H1 (cell line): Measurements from ENCODE around the gene RPL7A. TPM values are rescaled to one million over a fixed set of nuclear protein-coding genes. Genes with fewer than 3 reads are reported as not detected.

Experiments
- CTCF ChIA-PET: fragments of 300-600 bp; sonication (Branson Sonifier 250); formaldehyde crosslinking; loops from one replicate; lab custom pipeline; 2021; ENCODE audit not compliant: partially characterized antibody; lab: Charles Lee
- POLR2A ChIA-PET: fragments of 300-600 bp; sonication (Branson Sonifier 250); formaldehyde crosslinking; loops from one replicate; lab custom pipeline; 2021; ENCODE audit warnings: inconsistent platforms; ENCODE audit not compliant: partially characterized antibody; lab: Charles Lee
- DNase-seq, 2 experiments: peaks; one replicate each; pipeline versions ENCODE4 v3.0.0 to v3.0.0-alpha.2; 2010 to 2022; ENCODE audit warnings: low spot score in 2 of 2, low read depth in 1 of 2, mixed read lengths in 1 of 2
- FAIRE-seq: peaks from 2 replicates; lab custom pipeline; 2011; peaks lifted over from hg19 to GRCh38; lab: Jason Lieb, UNC
- H2AFZ ChIP-seq: 2 replicates; pipeline ENCODE4 v1.8.1; 2012; ENCODE audit warnings: low read length, inconsistent platforms
- H2AK5ac ChIP-seq: 2 replicates; pipeline ENCODE4 v1.6.1; 2013; ENCODE audit warnings: low read depth, low read length
- H2BK120ac ChIP-seq: replicated peaks from 2 replicates; pipeline ENCODE3; 2013; ENCODE audit warnings: low read depth, low read length, inconsistent platforms
- H2BK12ac ChIP-seq: 2 replicates; pipeline ENCODE4 v1.6.1; 2013; ENCODE audit warnings: low read depth, low read length
- H2BK15ac ChIP-seq: 2 replicates; pipeline ENCODE4 v1.6.1; 2013; ENCODE audit warnings: low read length
- H2BK20ac ChIP-seq: 2 replicates; pipeline ENCODE4 v1.6.1; 2013; ENCODE audit warnings: low read length
- H2BK5ac ChIP-seq: 2 replicates; pipeline ENCODE4 v1.6.1; 2013; ENCODE audit warnings: low read depth, low read length
- H3K14ac ChIP-seq: 2 replicates; pipeline ENCODE4 v1.6.1; 2013; ENCODE audit warnings: inconsistent platforms; ENCODE audit not compliant: insufficient read length
- H3K18ac ChIP-seq: 2 replicates; pipeline ENCODE4 v1.6.1; 2013; ENCODE audit warnings: low read length; ENCODE audit errors: extremely low read depth
- H3K23ac ChIP-seq: 2 replicates; pipeline ENCODE4 v1.6.1; 2013; ENCODE audit warnings: inconsistent platforms; ENCODE audit not compliant: insufficient read length
- H3K23me2 ChIP-seq: 2 replicates; pipeline ENCODE4 v1.6.1; 2013; ENCODE audit warnings: low read depth, low read length
- H3K27ac ChIP-seq: 2 replicates; pipeline ENCODE4 v1.6.1; 2011; ENCODE audit warnings: low read depth, low read length, inconsistent platforms
- H3K27me3 ChIP-seq, 4 experiments: replicated peaks in 1 of 4; 1 replicate in 1 of 4; 2 replicates in 3 of 4; pipeline versions ENCODE4 v1.6.1 to v1.8.1; 2011 to 2013; ENCODE audit warnings: low read length in 3 of 4, mild to moderate bottlenecking in 3 of 4, inconsistent platforms in 2 of 4, mixed read lengths in 2 of 4, moderate library complexity in 1 of 4; ENCODE audit not compliant: control insufficient read depth in 3 of 4, insufficient read depth in 3 of 4; ENCODE audit errors: extremely low read depth in 1 of 4
- H3K36me3 ChIP-seq, 4 experiments: 2 replicates each; pipeline versions ENCODE4 v1.6.1 to v1.8.1; 2011 to 2013; ENCODE audit warnings: mild to moderate bottlenecking in 4 of 4, low read length in 3 of 4, moderate library complexity in 2 of 4, control low read depth in 1 of 4, inconsistent platforms in 1 of 4; ENCODE audit not compliant: insufficient read depth in 4 of 4, control insufficient read depth in 2 of 4
- H3K4ac ChIP-seq: replicated peaks from 2 replicates; pipeline ENCODE3; 2013; ENCODE audit warnings: low read length, low read depth, mixed read lengths, inconsistent platforms; ENCODE audit not compliant: insufficient read length
- H3K4me1 ChIP-seq, 4 experiments: replicated peaks in 1 of 4; 1 replicate in 1 of 4; 2 replicates in 3 of 4; pipeline versions ENCODE4 v1.6.1 to v1.8.1; 2011 to 2013; ENCODE audit warnings: low read length in 3 of 4, inconsistent platforms in 2 of 4, mixed read lengths in 1 of 4; ENCODE audit not compliant: insufficient read depth in 4 of 4, control insufficient read depth in 3 of 4
- H3K4me2 ChIP-seq, 2 experiments: 2 replicates each; pipeline versions ENCODE4 v1.6.1 to v1.8.1; 2011 to 2013; ENCODE audit warnings: low read depth in 2 of 2, low read length in 2 of 2, control low read depth in 1 of 2, inconsistent platforms in 1 of 2, mild to moderate bottlenecking in 1 of 2; ENCODE audit not compliant: insufficient read depth in 1 of 2
- H3K4me3 ChIP-seq, 4 experiments: fragments of 200-600, 300-600 bp in 1 of 4; sonication (generic), shearing (Covaris generic), sonication (Bioruptor Twin) in 1 of 4; 2 replicates each; pipeline versions ENCODE4 v1.5.1 to v1.8.1; 2011 to 2016; ENCODE audit warnings: low read length in 4 of 4, low read depth in 3 of 4, control low read depth in 2 of 4, inconsistent platforms in 2 of 4, mild to moderate bottlenecking in 2 of 4, mixed read lengths in 1 of 4, moderate library complexity in 1 of 4; ENCODE audit not compliant: insufficient read depth in 2 of 4; ENCODE audit errors: extremely low read depth in 1 of 4
- H3K56ac ChIP-seq: replicated peaks from 2 replicates; pipeline ENCODE3; 2013; ENCODE audit warnings: low read depth, mild to moderate bottlenecking, mixed read lengths, low read length, inconsistent platforms; ENCODE audit not compliant: insufficient read length
- H3K79me1 ChIP-seq: 2 replicates; pipeline ENCODE4 v1.6.1; 2013; ENCODE audit warnings: low read depth, low read length, control low read depth
- H3K79me2 ChIP-seq, 2 experiments: 2 replicates each; pipeline versions ENCODE4 v1.6.1 to v1.8.1; 2012 to 2013; ENCODE audit warnings: low read length in 2 of 2, mild to moderate bottlenecking in 2 of 2, inconsistent platforms in 1 of 2; ENCODE audit not compliant: insufficient read depth in 2 of 2, control insufficient read depth in 1 of 2
- H3K9ac ChIP-seq, 4 experiments: replicated peaks in 1 of 4; 1 replicate in 1 of 4; 2 replicates in 3 of 4; pipeline versions ENCODE4 v1.6.1 to v1.8.1; 2011 to 2013; ENCODE audit warnings: low read depth in 3 of 4, low read length in 3 of 4, control low read depth in 2 of 4, mild to moderate bottlenecking in 2 of 4, moderate library complexity in 2 of 4, inconsistent platforms in 1 of 4; ENCODE audit errors: extremely low read depth in 1 of 4
- H3K9me3 ChIP-seq, 2 experiments: 2 replicates each; pipeline versions ENCODE4 v1.6.1 to v1.8.1; 2012 to 2013; ENCODE audit warnings: mild to moderate bottlenecking in 2 of 2, moderate library complexity in 2 of 2, control low read depth in 1 of 2, inconsistent platforms in 1 of 2, low read depth in 1 of 2, low read length in 1 of 2, mixed read lengths in 1 of 2; ENCODE audit not compliant: insufficient read depth in 2 of 2
- H4K20me1 ChIP-seq, 2 experiments: replicated peaks in 1 of 2; 2 replicates each; pipeline versions ENCODE3 to v1.8.1; 2011 to 2013; ENCODE audit warnings: inconsistent platforms in 2 of 2, low read length in 2 of 2, mild to moderate bottlenecking in 1 of 2; ENCODE audit not compliant: insufficient read depth in 2 of 2, control insufficient read depth in 1 of 2
- H4K5ac ChIP-seq: 2 replicates; pipeline ENCODE4 v1.6.1; 2013; ENCODE audit warnings: low read length, low read depth, mixed read lengths, inconsistent platforms; ENCODE audit not compliant: insufficient read length
- H4K8ac ChIP-seq: 2 replicates; pipeline ENCODE4 v1.8.0; 2013; ENCODE audit warnings: mild to moderate bottlenecking, moderate library complexity, low read length, inconsistent platforms; ENCODE audit not compliant: insufficient read depth; ENCODE audit errors: extremely low read depth
- H4K91ac ChIP-seq: replicated peaks from 2 replicates; pipeline ENCODE3; 2013; ENCODE audit warnings: low read length, mixed read lengths, inconsistent platforms; ENCODE audit not compliant: insufficient read length
- ASH2L ChIP-seq: fragments of 200-600, 300-600 bp; sonication (generic); IDR thresholded peaks from one replicate; pipeline ENCODE4 v1.7.1; 2017; ENCODE audit warnings: low read length
- BCL11A ChIP-seq, 2 experiments: IDR thresholded peaks; one replicate each; pipeline ENCODE4 v1.6.1; 2011; ENCODE audit warnings: low read depth in 2 of 2, low read length in 2 of 2, mild to moderate bottlenecking in 2 of 2
- CEBPB ChIP-seq: IDR thresholded peaks from 2 replicates; pipeline ENCODE4 v1.6.1; 2012; ENCODE audit warnings: low read depth, low read length
- EZH2 ChIP-seq: fragments of 200-600 bp; sonication (generic); IDR thresholded peaks from 2 replicates; pipeline ENCODE4 v1.7.1; 2012; ENCODE audit warnings: low read depth, mild to moderate bottlenecking, moderate library complexity, low read length, inconsistent platforms; ENCODE audit not compliant: severe bottlenecking
- FOSL1 ChIP-seq: IDR thresholded peaks from 2 replicates; pipeline ENCODE4 v1.6.1; 2011; ENCODE audit warnings: mild to moderate bottlenecking, low read depth, low read length, moderate library complexity; ENCODE audit not compliant: insufficient read depth
- MAFK ChIP-seq: IDR thresholded peaks from 2 replicates; pipeline ENCODE4 v1.6.1; 2012; ENCODE audit warnings: low read depth, mild to moderate bottlenecking, improper control_type of control experiment, low read length
- RFX5 ChIP-seq: IDR thresholded peaks from 2 replicates; pipeline ENCODE4 v1.6.1; 2011; ENCODE audit warnings: low read depth, low read length, improper control_type of control experiment, borderline replicate concordance
- SIN3A ChIP-seq, 2 experiments: IDR thresholded peaks in 1 of 2; conservative IDR thresholded peaks in 1 of 2; 2 replicates each; pipeline ENCODE4 v1.6.1; 2011 to 2012; ENCODE audit warnings: low read length in 2 of 2, improper control_type of control experiment in 1 of 2, low read depth in 1 of 2, mild to moderate bottlenecking in 1 of 2
- SIX5 ChIP-seq: IDR thresholded peaks from 2 replicates; pipeline ENCODE4 v1.6.1; 2011; ENCODE audit warnings: mild to moderate bottlenecking, low read depth, low read length
- SP1 ChIP-seq: IDR thresholded peaks from 2 replicates; pipeline ENCODE4 v1.6.1; 2011; ENCODE audit warnings: low read depth, low read length
- SP2 ChIP-seq: IDR thresholded peaks from 2 replicates; pipeline ENCODE4 v1.6.1; 2012; ENCODE audit warnings: mild to moderate bottlenecking, low read length, inconsistent platforms
- SRF ChIP-seq: IDR thresholded peaks from 2 replicates; pipeline ENCODE4 v1.6.1; 2011; ENCODE audit warnings: mild to moderate bottlenecking, low read depth, low read length, moderate library complexity
- TAF7 ChIP-seq: optimal IDR thresholded peaks from 2 replicates; pipeline ENCODE3; 2011; ENCODE audit warnings: low read depth, mild to moderate bottlenecking, inconsistent platforms, low read length, moderate library complexity, borderline replicate concordance
- TBP ChIP-seq: IDR thresholded peaks from 2 replicates; pipeline ENCODE4 v1.6.1; 2011; ENCODE audit warnings: low read depth, low read length, improper control_type of control experiment
- TCF12 ChIP-seq: IDR thresholded peaks from 2 replicates; pipeline ENCODE4 v1.6.1; 2011; ENCODE audit warnings: low read depth, mild to moderate bottlenecking, low read length
- YY1 ChIP-seq: IDR thresholded peaks from 2 replicates; pipeline ENCODE4 v1.6.1; 2011; ENCODE audit warnings: low read depth, mild to moderate bottlenecking, low read length
- WGBS, 2 experiments: shearing (Covaris generic) in 1 of 2; methylation state at CpG; one replicate each; pipeline versions ENCODE4 v1.1.6 to v1.1.7; 2013 to 2015; ENCODE audit warnings: low lambda C conversion rate in 2 of 2, mixed read lengths in 2 of 2, inconsistent platforms in 1 of 2, low coverage in 1 of 2, missing lambda C conversion rate in 1 of 2; ENCODE audit not compliant: insufficient replicate concordance in 2 of 2, insufficient coverage in 1 of 2, insufficient read length in 1 of 2; ENCODE audit errors: extremely low coverage in 1 of 2, missing lambda C conversion rate in 1 of 2; 5-methylcytosine and 5-hydroxymethylcytosine counted together
- polyA plus RNA-seq, 7 experiments: library from polyadenylated mRNA; depleted of rRNA in 3 of 7; stranded (reverse) in 5 of 7; unstranded in 2 of 7; fragments of >200 nt in 5 of 7; fragments of 200-250 nt in 2 of 7; gene quantifications; 1 replicate in 5 of 7; 2 replicates in 1 of 7; 4 replicates in 1 of 7; pipeline versions ENCODE4 v1.2.1 to v1.2.3, GENCODE V29; 2011 to 2013; ENCODE audit warnings: missing spikeins in 2 of 7, mixed read lengths in 2 of 7
- total RNA-seq: library from RNA; stranded (reverse); fragmentation: NEBNext Ultra II Directional; extraction: Animal tissue kit (Norgen Biotek cat#: 25700); gene quantifications from 2 replicates; pipeline ENCODE4 v1.2.1, GENCODE V29; 2021

The RPL7A gene
- total and polyA plus RNA-seq, 2 of the 8 experiments (the other 6 are each of a cell fraction or from before 2014, with no cell fraction given): 2,578 to 2,783 TPM

DNA sequence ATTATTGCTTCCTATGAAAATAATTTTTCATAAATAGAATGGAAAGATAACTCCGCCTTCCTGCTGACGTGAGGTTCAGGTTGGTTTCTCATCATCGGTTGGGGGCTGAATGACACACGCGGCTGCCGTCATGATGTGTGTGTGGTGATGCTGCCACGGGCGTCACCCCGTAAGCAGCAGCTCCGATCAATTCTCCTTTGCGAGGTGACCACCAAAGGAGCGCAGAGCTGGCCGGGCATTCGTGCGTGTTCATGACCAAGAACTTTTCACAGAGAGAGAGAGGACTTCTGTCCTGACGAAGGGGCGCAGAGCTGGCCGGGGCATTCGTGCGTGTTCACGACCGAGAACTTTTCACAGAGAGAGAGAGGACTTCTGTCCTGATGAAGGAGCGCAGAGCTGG, 42.3 kb upstream of the RPL7A start:
- H2AK5ac ChIP-seq: no peak overlapping the region
- no peaks in the 10 kb centered on the region; a peak in 1 of 7 replicates for H3K27me3 ChIP-seq
- no peak overlapping the region for H3K27ac ChIP-seq
- no peak overlapping the region for H2BK120ac ChIP-seq
- ChIA-PET CTCF (interaction anchor here (0.9 to 4.0 kb wide), 6 partner anchors 14 to 232 kb away, joined by 4 to 22 read pairs (median 6); no protein-coding TSS in a partner anchor), POLR2A (interaction anchor here (0.6 kb wide), 1 partner anchor 90 kb away, joined by 3 read pairs; no protein-coding TSS in a partner anchor)
- H2AFZ ChIP-seq: no peak overlapping the region
- no peaks in the 10 kb centered on the region for H3K4me1 ChIP-seq
- no peak overlapping the region for H2BK5ac ChIP-seq
- no peak overlapping the region for H3K9ac ChIP-seq
- DNase-seq (no peak), FAIRE-seq (no peak)
- no peak overlapping the region for H4K91ac ChIP-seq
- no peaks in the 10 kb centered on the region for H3K23me2 ChIP-seq
- no peak overlapping the region for H4K5ac ChIP-seq
- H3K9me3 ChIP-seq: peaks cover 0 to 9% of the 10 kb centered on the region in 2 experiments; a peak in 1 of 4 replicates
- H3K4me2 ChIP-seq: no peak overlapping the region
- no peaks in the 10 kb centered on the region for H3K36me3 ChIP-seq
- no peak overlapping the region for H4K8ac ChIP-seq
- H3K4ac ChIP-seq: no peak overlapping the region
- no peak overlapping the region for H3K23ac ChIP-seq
- WGBS, 2 experiments: 91% methylated on average over 16 of the region's 23 CpGs; no CpG with 5 or more reads in 1 of the 2 experiments
- H3K14ac ChIP-seq: no peak overlapping the region
- H3K79me2 ChIP-seq: no peaks in the 10 kb centered on the region
- no peaks in the 10 kb centered on the region for H3K79me1 ChIP-seq
- H4K20me1 ChIP-seq: no peaks in the 10 kb centered on the region
- no peak overlapping the region for H3K18ac ChIP-seq
- no peak overlapping the region for H3K4me3 ChIP-seq
- H2BK12ac ChIP-seq: no peak overlapping the region
- no peak overlapping the region for H2BK15ac ChIP-seq
- H3K56ac ChIP-seq: no peak overlapping the region
- no peak overlapping the region for H2BK20ac ChIP-seq
- TF ChIP-seq RFX5 (no peak), TCF12 (no peak), SRF (no peak), SIN3A (conservative IDR thresholded peaks at IDR 0.05 in 1 of 2, IDR thresholded peaks at IDR 0.05 in 1 of 2; ENCODE audit: low read depth in 1 of 2, low read length in 2 of 2) (no peak), TAF7 (no peak), SP1 (no peak), EZH2 (no peak), CEBPB (no peak), SIX5 (no peak), TBP (no peak), ASH2L (no peak), SP2 (no peak), YY1 (no peak), MAFK (no peak), FOSL1 (no peak), BCL11A (IDR thresholded peaks at IDR 0.05; ENCODE audit: low read depth in 2 of 2, low read length in 2 of 2) (no peak)
